HEK293T (cell line): ENCODE data around the gene TET3.

Experiments
- CTCF ChIA-PET: fragments of 350-600 bp; formaldehyde crosslinking; extraction: SDS; loops from one replicate; lab custom pipeline; 2021; ENCODE audit warnings: antibody characterized with exemption, inconsistent platforms; lab: Yijun Ruan, JAX
- POLR2A ChIA-PET: fragments of 350-600 bp; formaldehyde crosslinking; extraction: SDS; loops from one replicate; lab custom pipeline; 2020; ENCODE audit warnings: antibody characterized with exemption, inconsistent platforms; lab: Yijun Ruan, JAX
- DNase-seq: peaks from one replicate; pipeline ENCODE4 v3.0.0; 2012; ENCODE audit warnings: mixed read lengths; ENCODE audit errors: extremely low spot score
- ARNT ChIP-seq: fragments of 450-650 bp; IDR thresholded peaks from 2 replicates; pipeline ENCODE4 v1.6.1; 2017; ENCODE audit warnings: mild to moderate bottlenecking
- BHLHE40 ChIP-seq: fragments of 450-650 bp; IDR thresholded peaks from 2 replicates; pipeline ENCODE4 v1.6.1; 2016; ENCODE audit warnings: mild to moderate bottlenecking, moderate library complexity, borderline replicate concordance
- CTBP1 ChIP-seq: fragments of 450-650 bp; IDR thresholded peaks from 2 replicates; pipeline ENCODE4 v1.6.1; 2016; ENCODE audit warnings: borderline replicate concordance
- ELF4 ChIP-seq: fragments of 450-650 bp; IDR thresholded peaks from 2 replicates; pipeline ENCODE4 v1.6.1; 2017; ENCODE audit warnings: antibody characterized with exemption
- FOXA1 ChIP-seq: fragments of 450-650 bp; IDR thresholded peaks from 2 replicates; pipeline ENCODE4 v1.6.1; 2016; ENCODE audit warnings: mild to moderate bottlenecking
- FOXK2 ChIP-seq: fragments of 450-650 bp; IDR thresholded peaks from 2 replicates; pipeline ENCODE4 v1.6.1; 2016; ENCODE audit warnings: mild to moderate bottlenecking
- FOXM1 ChIP-seq: fragments of 450-650 bp; IDR thresholded peaks from 2 replicates; pipeline ENCODE4 v1.6.1; 2017; ENCODE audit warnings: mild to moderate bottlenecking, borderline replicate concordance
- HDGF ChIP-seq: fragments of 450-650 bp; IDR thresholded peaks from 2 replicates; pipeline ENCODE4 v1.6.1; 2017; ENCODE audit warnings: antibody characterized with exemption, borderline replicate concordance
- L3MBTL2 ChIP-seq: fragments of 450-650 bp; conservative IDR thresholded peaks from 2 replicates; pipeline ENCODE4 v1.6.1; 2016; ENCODE audit warnings: mild to moderate bottlenecking
- LEF1 ChIP-seq: fragments of 450-650 bp; IDR thresholded peaks from 2 replicates; pipeline ENCODE4 v1.6.1; 2017; ENCODE audit warnings: mild to moderate bottlenecking, borderline replicate concordance
- NFRKB ChIP-seq: fragments of 450-650 bp; IDR thresholded peaks from 2 replicates; pipeline ENCODE4 v1.6.1; 2016; ENCODE audit warnings: mild to moderate bottlenecking, moderate library complexity
- SP1 ChIP-seq: fragments of 450-650 bp; IDR thresholded peaks from 2 replicates; pipeline ENCODE4 v1.6.1; 2017
- SUZ12 ChIP-seq: fragments of 450-650 bp; IDR thresholded peaks from 2 replicates; pipeline ENCODE4 v1.6.1; 2016; ENCODE audit warnings: mild to moderate bottlenecking
- TARDBP ChIP-seq: fragments of 450-650 bp; IDR thresholded peaks from 2 replicates; pipeline ENCODE4 v1.6.1; 2016
- ZNF384 ChIP-seq: fragments of 450-650 bp; IDR thresholded peaks from 2 replicates; pipeline ENCODE4 v1.6.1; 2016
- TF ChIP-seq, protein P1 (sequence below): fragments of 450-650 bp; IDR thresholded peaks from 2 replicates; pipeline ENCODE4 v1.6.1; 2016

TET3 gene

DNA sequence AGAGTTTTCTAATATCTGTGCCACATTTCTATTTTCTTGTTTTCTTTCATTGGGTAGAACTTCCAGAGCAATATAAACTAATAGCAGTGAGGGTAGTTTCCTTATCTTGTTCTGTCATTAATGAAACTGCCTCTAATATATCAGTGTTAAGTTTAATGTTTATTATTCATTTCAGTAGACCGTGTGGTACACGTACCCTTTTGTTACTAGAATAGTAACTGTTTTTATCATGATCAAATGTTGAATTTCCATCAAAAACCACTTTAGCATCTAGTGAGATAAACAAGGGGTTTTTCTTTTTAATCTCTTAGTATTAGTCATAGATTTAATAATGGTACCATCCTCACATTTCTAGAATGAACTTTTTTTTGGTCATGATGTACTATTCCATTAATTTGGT lies 42.0 kb upstream of the TET3 start:
- CTCF ChIA-PET: no interaction called here
- no peak for DNase-seq
- POLR2A ChIA-PET: no interaction called here
- TF ChIP-seq ARNT (no peak), FOXM1 (no peak), ZNF384 (no peak), SP1 (no peak), BHLHE40 (no peak), SUZ12 (no peak), L3MBTL2 (no peak), HDGF (no peak), TARDBP (no peak), FOXK2 (no peak), CTBP1 (no peak), ELF4 (no peak)
- TF ChIP-seq, protein P1, sequence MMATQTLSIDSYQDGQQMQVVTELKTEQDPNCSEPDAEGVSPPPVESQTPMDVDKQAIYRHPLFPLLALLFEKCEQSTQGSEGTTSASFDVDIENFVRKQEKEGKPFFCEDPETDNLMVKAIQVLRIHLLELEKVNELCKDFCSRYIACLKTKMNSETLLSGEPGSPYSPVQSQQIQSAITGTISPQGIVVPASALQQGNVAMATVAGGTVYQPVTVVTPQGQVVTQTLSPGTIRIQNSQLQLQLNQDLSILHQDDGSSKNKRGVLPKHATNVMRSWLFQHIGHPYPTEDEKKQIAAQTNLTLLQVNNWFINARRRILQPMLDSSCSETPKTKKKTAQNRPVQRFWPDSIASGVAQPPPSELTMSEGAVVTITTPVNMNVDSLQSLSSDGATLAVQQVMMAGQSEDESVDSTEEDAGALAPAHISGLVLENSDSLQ: no peak

DNA sequence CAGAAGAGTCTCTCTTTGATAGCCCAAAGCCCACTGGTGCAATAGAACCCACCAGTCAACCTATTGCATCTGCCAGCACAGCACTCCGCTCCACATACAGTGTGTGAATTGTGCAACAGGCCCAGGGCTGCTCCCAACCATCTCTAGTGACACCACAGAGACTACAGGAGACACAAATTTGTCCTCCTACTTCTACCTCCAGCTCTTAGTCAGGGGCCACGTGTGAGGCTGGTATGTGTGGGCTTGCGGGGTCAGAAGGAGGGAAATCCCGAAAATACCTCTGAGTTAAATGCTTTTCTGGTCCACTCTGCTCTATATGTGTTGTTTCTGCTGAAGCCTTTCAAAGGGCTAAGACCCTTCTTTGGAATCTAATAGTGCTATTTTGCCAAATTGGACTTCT lies 40.0 kb upstream of the TET3 start:
- TF ChIP-seq, protein P1: no peak
- POLR2A ChIA-PET: no interaction called here
- no peak for DNase-seq
- CTCF ChIA-PET: no interaction called here

DNA sequence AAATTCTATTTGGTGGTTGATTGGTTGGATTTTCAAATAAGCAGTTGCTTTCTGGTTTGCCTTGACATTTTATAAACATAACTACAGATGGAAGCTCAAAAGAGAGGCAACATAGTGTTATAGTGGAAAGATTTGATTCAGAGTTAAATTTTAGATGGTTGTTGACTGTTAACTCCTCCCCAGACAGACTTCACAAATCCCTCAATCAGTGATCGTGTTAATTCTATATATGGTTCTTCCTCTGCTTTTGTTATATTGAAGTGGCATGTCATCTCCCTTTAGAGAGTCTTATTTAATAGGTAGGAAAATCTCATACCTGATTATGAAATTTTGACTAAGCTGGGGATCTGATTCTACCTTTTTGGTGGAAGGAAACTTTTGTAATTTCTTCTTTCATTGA lies 38.5 kb upstream of the TET3 start:
- no peak for DNase-seq
- ChIA-PET POLR2A (no interaction called here), CTCF (no interaction called here)

DNA sequence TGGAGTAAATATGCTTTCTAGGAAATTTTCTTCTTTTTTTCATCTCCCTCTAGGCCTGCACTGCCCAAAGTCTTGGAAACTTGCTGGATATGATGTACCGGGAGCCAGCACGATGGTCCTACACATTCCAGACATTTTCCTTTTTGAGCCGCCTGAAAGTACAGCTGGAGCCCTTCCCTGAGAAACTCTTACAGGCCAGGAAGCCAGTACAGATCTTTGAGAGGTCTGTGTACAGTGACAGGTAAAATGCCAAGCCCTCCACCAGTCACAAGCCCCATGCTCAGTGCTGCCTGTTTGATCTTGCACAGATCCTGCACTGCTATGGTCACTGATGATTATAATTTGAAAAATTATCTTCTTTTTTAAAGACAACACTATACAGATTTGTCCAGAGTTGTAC lies 38.0 kb upstream of the TET3 start:
- CTCF ChIA-PET: no interaction called here
- TF ChIP-seq HDGF (no peak), NFRKB (no peak), LEF1 (no peak), ZNF384 (no peak), SP1 (no peak), ARNT (no peak), TARDBP (no peak), ELF4 (no peak), FOXK2 (no peak), CTBP1 (no peak), FOXA1 (no peak), L3MBTL2 (no peak), BHLHE40 (no peak), SUZ12 (no peak), FOXM1 (no peak)
- TF ChIP-seq, protein P1: no peak
- DNase-seq: no peak
- POLR2A ChIA-PET: no interaction called here

More for the DNA sequence above, 38.5 kb upstream of the TET3 start:
- TF ChIP-seq ARNT: no peak
- no peak for TF ChIP-seq LEF1
- no peak for TF ChIP-seq NFRKB
- no peak for TF ChIP-seq CTBP1
- TF ChIP-seq, protein P1: no peak
- no peak for TF ChIP-seq ELF4
- no peak for TF ChIP-seq L3MBTL2
- no peak for TF ChIP-seq FOXM1
- no peak for TF ChIP-seq SP1
- TF ChIP-seq ZNF384: no peak
- no peak for TF ChIP-seq TARDBP
- TF ChIP-seq FOXK2: no peak
- no peak for TF ChIP-seq SUZ12
- TF ChIP-seq HDGF: no peak
- TF ChIP-seq FOXA1: no peak
- TF ChIP-seq BHLHE40: no peak

DNA sequence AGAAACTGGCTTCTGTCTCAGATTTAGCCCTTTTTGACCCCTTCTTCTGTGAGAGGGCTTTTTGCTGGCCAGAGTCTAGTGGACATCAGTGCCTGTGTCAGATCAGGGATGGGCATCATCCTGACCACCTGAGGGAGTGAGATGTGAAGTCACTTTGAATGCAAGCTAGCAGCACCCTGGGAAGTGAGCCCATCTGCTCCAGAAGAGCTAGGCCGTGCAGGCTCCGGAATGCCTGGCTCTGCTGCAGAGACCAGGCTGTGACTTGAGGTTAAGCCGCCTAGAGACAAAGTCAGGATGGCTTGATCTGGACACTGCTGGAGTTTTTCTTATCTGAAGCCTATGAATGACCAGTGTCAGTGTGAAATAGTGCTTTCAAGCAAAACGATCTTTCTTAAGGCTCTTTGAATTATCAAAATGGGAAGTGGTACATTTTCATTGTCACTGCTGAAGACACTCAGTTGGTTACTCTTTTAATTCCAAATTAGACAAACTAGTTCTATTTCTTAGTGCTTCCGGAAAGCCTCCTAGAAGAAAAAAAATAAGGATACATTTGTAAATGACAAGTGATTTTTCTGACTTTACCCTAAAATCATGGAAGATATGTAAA lies 37.2 kb upstream of the TET3 start:
- ChIA-PET POLR2A (no interaction called here), CTCF (no interaction called here)
- TF ChIP-seq FOXA1 (no peak), CTBP1 (no peak), FOXM1 (no peak), NFRKB (no peak), ZNF384 (no peak), L3MBTL2 (no peak), ARNT (no peak), SP1 (no peak), LEF1 (no peak), HDGF (no peak), FOXK2 (no peak), BHLHE40 (no peak), TARDBP (no peak), SUZ12 (no peak), ELF4 (no peak)
- TF ChIP-seq, protein P1: no peak
- no peak for DNase-seq
